H1 (cell line): ENCODE data around the gene DKK3.

Experiments used
- CREB1 ChIP-seq: IDR thresholded peaks from 2 replicates; pipeline ENCODE4 v1.6.1; 2012; ENCODE audit warnings: inconsistent platforms
- EP300 ChIP-seq, 2 experiments: IDR thresholded peaks; 1 replicate in 1 of 2; 2 replicates in 1 of 2; pipeline ENCODE4 v1.6.1; 2011 to 2012; ENCODE audit warnings: low read depth in 2 of 2, low read length in 2 of 2, mild to moderate bottlenecking in 2 of 2, borderline replicate concordance in 1 of 2, inconsistent platforms in 1 of 2, moderate library complexity in 1 of 2
- TF ChIP-seq, protein P1 (sequence below), 3 experiments: IDR thresholded peaks; 1 replicate in 2 of 3; 2 replicates in 1 of 3; pipeline versions ENCODE4 v1.5.1 to v1.6.1; 2011; ENCODE audit warnings: low read length in 3 of 3, mild to moderate bottlenecking in 3 of 3, inconsistent platforms in 2 of 3, low read depth in 1 of 3, moderate library complexity in 1 of 3; ENCODE audit not compliant: insufficient read depth in 1 of 3; ENCODE audit errors: control extremely low read depth in 1 of 3

DNA sequence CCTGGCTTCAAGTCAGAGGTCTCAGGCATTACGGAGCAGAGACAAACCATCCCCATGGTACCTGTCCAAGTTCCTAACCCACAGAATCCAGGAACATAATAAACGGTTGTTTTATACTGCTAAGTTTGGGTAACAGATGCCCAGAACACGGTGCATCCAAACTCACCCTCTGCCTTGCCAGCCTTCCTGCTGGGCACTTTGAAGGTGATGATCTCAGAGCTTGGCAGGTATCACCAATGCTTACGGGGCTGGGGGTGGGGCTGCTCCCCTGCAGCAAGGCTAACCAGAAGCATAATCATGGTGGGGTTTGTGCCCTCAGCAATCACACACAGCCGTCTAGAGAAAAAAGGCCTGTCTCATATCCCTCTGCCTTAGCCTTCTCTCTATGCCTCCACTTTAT, 27.1 kb downstream of the DKK3 start:
- TF ChIP-seq, protein P1, sequence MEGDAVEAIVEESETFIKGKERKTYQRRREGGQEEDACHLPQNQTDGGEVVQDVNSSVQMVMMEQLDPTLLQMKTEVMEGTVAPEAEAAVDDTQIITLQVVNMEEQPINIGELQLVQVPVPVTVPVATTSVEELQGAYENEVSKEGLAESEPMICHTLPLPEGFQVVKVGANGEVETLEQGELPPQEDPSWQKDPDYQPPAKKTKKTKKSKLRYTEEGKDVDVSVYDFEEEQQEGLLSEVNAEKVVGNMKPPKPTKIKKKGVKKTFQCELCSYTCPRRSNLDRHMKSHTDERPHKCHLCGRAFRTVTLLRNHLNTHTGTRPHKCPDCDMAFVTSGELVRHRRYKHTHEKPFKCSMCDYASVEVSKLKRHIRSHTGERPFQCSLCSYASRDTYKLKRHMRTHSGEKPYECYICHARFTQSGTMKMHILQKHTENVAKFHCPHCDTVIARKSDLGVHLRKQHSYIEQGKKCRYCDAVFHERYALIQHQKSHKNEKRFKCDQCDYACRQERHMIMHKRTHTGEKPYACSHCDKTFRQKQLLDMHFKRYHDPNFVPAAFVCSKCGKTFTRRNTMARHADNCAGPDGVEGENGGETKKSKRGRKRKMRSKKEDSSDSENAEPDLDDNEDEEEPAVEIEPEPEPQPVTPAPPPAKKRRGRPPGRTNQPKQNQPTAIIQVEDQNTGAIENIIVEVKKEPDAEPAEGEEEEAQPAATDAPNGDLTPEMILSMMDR (IDR thresholded peaks at IDR 0.05; ENCODE audit: control extremely low read depth in 1 of 3, insufficient read depth in 1 of 3, low read depth in 1 of 3, low read length in 3 of 3), result no peak
- no peak for TF ChIP-seq CREB1
- no peak for TF ChIP-seq EP300 (IDR thresholded peaks at IDR 0.05; ENCODE audit: borderline replicate concordance in 1 of 2, low read depth in 2 of 2, low read length in 2 of 2)
